HepG2 (cell line): ENCODE results near the gene PLA2G4B. TPM values are rescaled to one million over a fixed set of nuclear protein-coding genes. Genes with fewer than 3 reads are reported as not detected.

ENCODE experiments used
- ARNT ChIP-seq: fragments of 450-650 bp; IDR thresholded peaks from 2 replicates; pipeline ENCODE4 v1.6.1; 2017
- FIP1L1 ChIP-seq: fragments of 200-400 bp; formaldehyde crosslinking; IDR thresholded peaks from 2 replicates; pipeline ENCODE4 v1.6.1; 2018; ENCODE audit warnings: low read depth, mild to moderate bottlenecking, low read length, moderate library complexity, borderline replicate concordance; ENCODE audit not compliant: insufficient read depth
- HMGA1 ChIP-seq: sonication (generic); formaldehyde crosslinking; conservative IDR thresholded peaks from 2 replicates; pipeline ENCODE4 v1.4.0; 2020; ENCODE audit warnings: missing genetic modification reagents
- HOXD1 ChIP-seq: sonication (generic); formaldehyde crosslinking; IDR thresholded peaks from 2 replicates; pipeline ENCODE4 v1.5.0; 2020; ENCODE audit warnings: missing genetic modification reagents
- KDM6A ChIP-seq: IDR thresholded peaks from 2 replicates; pipeline ENCODE4 v1.6.1; 2016; ENCODE audit warnings: low read depth
- ZNF44 ChIP-seq: sonication (generic); formaldehyde crosslinking; IDR thresholded peaks from 2 replicates; pipeline ENCODE4 v1.5.1; 2020; ENCODE audit warnings: mild to moderate bottlenecking, missing genetic modification reagents
- polyA plus RNA-seq, 8 experiments: library from polyadenylated mRNA; depleted of rRNA in 3 of 8; stranded (reverse) in 7 of 8; unstranded in 1 of 8; fragments of >200 nt; fragmentation: Illumina TruSeq in 4 of 8; extraction: Trizol in 4 of 8; gene quantifications; 2 replicates each; pipeline versions ENCODE4 v1.2.1 to v1.2.3, GENCODE V29; 2011 to 2016; ENCODE audit warnings: low read depth in 4 of 8, missing spikeins in 1 of 8, mixed read lengths in 1 of 8; ENCODE audit not compliant: insufficient read depth in 1 of 8
- total RNA-seq, 5 experiments: library from RNA; depleted of rRNA; stranded (reverse); fragments of >200 nt; fragmentation: Illumina TruSeq; extraction: Trizol; gene quantifications; 2 replicates each; pipeline ENCODE4 v1.2.3, GENCODE V29; 2016; ENCODE audit warnings: low read depth in 1 of 5
- TF ChIP-seq, protein P1 (sequence below): sonication (generic); formaldehyde crosslinking; IDR thresholded peaks from 2 replicates; pipeline ENCODE4 v1.4.0; 2020; ENCODE audit warnings: missing genetic modification reagents
- TF ChIP-seq, protein P2 (sequence below): sonication (generic); formaldehyde crosslinking; IDR thresholded peaks from 2 replicates; pipeline ENCODE4 v1.4.0; 2020; ENCODE audit warnings: missing genetic modification reagents; ENCODE audit errors: not compliant biosample characterization
- TF ChIP-seq, protein P3 (sequence below): sonication (generic); formaldehyde crosslinking; IDR thresholded peaks from 2 replicates; pipeline ENCODE4 v1.4.0; 2020; ENCODE audit warnings: mild to moderate bottlenecking, low read depth, missing genetic modification reagents
- TF ChIP-seq, protein P4 (sequence below): sonication (generic); formaldehyde crosslinking; IDR thresholded peaks from 2 replicates; pipeline ENCODE4 v1.4.0; 2020; ENCODE audit warnings: missing genetic modification reagents, borderline replicate concordance
- TF ChIP-seq, protein P5 (sequence below): sonication (generic); formaldehyde crosslinking; conservative IDR thresholded peaks from 2 replicates; pipeline ENCODE4 v1.8.1; 2023; ENCODE audit warnings: missing genetic modification reagents

PLA2G4B gene
- total and polyA plus RNA-seq, 2 of the 13 experiments (the other 11 are each of a cell fraction or from before 2014, with no cell fraction given): 5.1 to 8.0 TPM

DNA sequence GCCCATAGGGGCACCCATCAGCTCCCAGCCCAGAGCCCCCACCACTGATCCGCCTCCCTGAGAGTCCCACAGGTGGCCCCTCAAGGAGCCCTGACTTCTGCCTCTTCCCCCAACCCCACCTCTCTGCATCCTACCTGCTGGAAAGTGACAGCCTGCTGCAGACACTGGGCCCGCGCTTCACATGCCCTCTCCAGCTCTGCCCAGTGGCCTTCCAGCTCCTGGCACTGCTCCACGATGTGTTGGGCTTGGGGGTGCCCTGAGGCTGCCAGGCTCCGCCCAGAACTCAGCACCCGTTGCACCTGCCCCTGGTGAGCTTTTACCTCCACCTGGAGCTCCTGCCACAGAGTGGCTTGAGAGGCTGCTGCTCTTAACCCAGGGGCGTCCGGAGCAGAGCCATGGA lies 35.1 kb downstream of the PLA2G4B start (continued):
- TF ChIP-seq, protein P1, sequence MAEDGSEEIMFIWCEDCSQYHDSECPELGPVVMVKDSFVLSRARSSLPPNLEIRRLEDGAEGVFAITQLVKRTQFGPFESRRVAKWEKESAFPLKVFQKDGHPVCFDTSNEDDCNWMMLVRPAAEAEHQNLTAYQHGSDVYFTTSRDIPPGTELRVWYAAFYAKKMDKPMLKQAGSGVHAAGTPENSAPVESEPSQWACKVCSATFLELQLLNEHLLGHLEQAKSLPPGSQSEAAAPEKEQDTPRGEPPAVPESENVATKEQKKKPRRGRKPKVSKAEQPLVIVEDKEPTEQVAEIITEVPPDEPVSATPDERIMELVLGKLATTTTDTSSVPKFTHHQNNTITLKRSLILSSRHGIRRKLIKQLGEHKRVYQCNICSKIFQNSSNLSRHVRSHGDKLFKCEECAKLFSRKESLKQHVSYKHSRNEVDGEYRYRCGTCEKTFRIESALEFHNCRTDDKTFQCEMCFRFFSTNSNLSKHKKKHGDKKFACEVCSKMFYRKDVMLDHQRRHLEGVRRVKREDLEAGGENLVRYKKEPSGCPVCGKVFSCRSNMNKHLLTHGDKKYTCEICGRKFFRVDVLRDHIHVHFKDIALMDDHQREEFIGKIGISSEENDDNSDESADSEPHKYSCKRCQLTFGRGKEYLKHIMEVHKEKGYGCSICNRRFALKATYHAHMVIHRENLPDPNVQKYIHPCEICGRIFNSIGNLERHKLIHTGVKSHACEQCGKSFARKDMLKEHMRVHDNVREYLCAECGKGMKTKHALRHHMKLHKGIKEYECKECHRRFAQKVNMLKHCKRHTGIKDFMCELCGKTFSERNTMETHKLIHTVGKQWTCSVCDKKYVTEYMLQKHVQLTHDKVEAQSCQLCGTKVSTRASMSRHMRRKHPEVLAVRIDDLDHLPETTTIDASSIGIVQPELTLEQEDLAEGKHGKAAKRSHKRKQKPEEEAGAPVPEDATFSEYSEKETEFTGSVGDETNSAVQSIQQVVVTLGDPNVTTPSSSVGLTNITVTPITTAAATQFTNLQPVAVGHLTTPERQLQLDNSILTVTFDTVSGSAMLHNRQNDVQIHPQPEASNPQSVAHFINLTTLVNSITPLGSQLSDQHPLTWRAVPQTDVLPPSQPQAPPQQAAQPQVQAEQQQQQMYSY (CRISPR knock-in tag): no peak
- no peak for TF ChIP-seq HOXD1 (CRISPR knock-in tag)
- TF ChIP-seq, protein P2, sequence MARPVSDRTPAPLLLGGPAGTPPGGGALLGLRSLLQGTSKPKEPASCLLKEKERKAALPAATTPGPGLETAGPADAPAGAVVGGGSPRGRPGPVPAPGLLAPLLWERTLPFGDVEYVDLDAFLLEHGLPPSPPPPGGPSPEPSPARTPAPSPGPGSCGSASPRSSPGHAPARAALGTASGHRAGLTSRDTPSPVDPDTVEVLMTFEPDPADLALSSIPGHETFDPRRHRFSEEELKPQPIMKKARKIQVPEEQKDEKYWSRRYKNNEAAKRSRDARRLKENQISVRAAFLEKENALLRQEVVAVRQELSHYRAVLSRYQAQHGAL: no peak
- TF ChIP-seq, protein P3, sequence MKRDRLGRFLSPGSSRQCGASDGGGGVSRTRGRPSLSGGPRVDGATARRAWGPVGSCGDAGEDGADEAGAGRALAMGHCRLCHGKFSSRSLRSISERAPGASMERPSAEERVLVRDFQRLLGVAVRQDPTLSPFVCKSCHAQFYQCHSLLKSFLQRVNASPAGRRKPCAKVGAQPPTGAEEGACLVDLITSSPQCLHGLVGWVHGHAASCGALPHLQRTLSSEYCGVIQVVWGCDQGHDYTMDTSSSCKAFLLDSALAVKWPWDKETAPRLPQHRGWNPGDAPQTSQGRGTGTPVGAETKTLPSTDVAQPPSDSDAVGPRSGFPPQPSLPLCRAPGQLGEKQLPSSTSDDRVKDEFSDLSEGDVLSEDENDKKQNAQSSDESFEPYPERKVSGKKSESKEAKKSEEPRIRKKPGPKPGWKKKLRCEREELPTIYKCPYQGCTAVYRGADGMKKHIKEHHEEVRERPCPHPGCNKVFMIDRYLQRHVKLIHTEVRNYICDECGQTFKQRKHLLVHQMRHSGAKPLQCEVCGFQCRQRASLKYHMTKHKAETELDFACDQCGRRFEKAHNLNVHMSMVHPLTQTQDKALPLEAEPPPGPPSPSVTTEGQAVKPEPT (CRISPR knock-in tag): no peak
- TF ChIP-seq, protein P4, sequence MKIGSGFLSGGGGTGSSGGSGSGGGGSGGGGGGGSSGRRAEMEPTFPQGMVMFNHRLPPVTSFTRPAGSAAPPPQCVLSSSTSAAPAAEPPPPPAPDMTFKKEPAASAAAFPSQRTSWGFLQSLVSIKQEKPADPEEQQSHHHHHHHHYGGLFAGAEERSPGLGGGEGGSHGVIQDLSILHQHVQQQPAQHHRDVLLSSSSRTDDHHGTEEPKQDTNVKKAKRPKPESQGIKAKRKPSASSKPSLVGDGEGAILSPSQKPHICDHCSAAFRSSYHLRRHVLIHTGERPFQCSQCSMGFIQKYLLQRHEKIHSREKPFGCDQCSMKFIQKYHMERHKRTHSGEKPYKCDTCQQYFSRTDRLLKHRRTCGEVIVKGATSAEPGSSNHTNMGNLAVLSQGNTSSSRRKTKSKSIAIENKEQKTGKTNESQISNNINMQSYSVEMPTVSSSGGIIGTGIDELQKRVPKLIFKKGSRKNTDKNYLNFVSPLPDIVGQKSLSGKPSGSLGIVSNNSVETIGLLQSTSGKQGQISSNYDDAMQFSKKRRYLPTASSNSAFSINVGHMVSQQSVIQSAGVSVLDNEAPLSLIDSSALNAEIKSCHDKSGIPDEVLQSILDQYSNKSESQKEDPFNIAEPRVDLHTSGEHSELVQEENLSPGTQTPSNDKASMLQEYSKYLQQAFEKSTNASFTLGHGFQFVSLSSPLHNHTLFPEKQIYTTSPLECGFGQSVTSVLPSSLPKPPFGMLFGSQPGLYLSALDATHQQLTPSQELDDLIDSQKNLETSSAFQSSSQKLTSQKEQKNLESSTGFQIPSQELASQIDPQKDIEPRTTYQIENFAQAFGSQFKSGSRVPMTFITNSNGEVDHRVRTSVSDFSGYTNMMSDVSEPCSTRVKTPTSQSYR (CRISPR knock-in tag): no peak
- no peak for TF ChIP-seq FIP1L1
- TF ChIP-seq KDM6A (CRISPR knock-in tag): no peak
- TF ChIP-seq, protein P5, sequence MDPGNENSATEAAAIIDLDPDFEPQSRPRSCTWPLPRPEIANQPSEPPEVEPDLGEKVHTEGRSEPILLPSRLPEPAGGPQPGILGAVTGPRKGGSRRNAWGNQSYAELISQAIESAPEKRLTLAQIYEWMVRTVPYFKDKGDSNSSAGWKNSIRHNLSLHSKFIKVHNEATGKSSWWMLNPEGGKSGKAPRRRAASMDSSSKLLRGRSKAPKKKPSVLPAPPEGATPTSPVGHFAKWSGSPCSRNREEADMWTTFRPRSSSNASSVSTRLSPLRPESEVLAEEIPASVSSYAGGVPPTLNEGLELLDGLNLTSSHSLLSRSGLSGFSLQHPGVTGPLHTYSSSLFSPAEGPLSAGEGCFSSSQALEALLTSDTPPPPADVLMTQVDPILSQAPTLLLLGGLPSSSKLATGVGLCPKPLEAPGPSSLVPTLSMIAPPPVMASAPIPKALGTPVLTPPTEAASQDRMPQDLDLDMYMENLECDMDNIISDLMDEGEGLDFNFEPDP (CRISPR knock-in tag): no peak
- no peak for TF ChIP-seq ARNT
- no peak for TF ChIP-seq HMGA1 (CRISPR knock-in tag)
- TF ChIP-seq ZNF44 (CRISPR knock-in tag): no peak
